Stimulated activated CD8-positive, alpha-beta memory T cell treated with anti-CD3 and anti-CD28 coated beads, Interleukin-2, amount 100 ng/mL, for 1 hour (primary cell): ENCODE data around the gene ITGA11.

Experiments used
- DNase-seq, 2 donors: peaks; one replicate each; pipeline ENCODE4 v3.0.0-alpha.2; 2020; ENCODE audit warnings: low read depth in 2 of 2

Gene ITGA11

GRCh38 chr15:68375191-68375631 lies 56.8 kb downstream of the ITGA11 start:
- DNase-seq = no peak

- DNase-seq = no peak
Observed at GRCh38 chr15:68374168-68374745, 57.7 kb downstream of the ITGA11 start.

- no peak for DNase-seq
Observed at GRCh38 chr15:68373028-68373427, 58.9 kb downstream of the ITGA11 start.

GRCh38 chr15:68372291-68372811 lies 59.6 kb downstream of the ITGA11 start:
- no peak for DNase-seq

- no peak for DNase-seq
Observed at GRCh38 chr15:68371851-68372250, 60.1 kb downstream of the ITGA11 start.

GRCh38 chr15:68371160-68371559 lies 60.8 kb downstream of the ITGA11 start:
- DNase-seq = no peak

- no peak for DNase-seq
Observed at GRCh38 chr15:68370768-68371151, 61.2 kb downstream of the ITGA11 start.

GRCh38 chr15:68369931-68370767 lies 61.8 kb downstream of the ITGA11 start:
- no peak for DNase-seq

GRCh38 chr15:68368731-68369435 lies 63.1 kb downstream of the ITGA11 start:
- no peak for DNase-seq

- DNase-seq = no peak
Observed at GRCh38 chr15:68367992-68368391, 64.0 kb downstream of the ITGA11 start.

- DNase-seq = no peak
Observed at GRCh38 chr15:68367226-68367625, 64.7 kb downstream of the ITGA11 start.

GRCh38 chr15:68366314-68366713 lies 65.6 kb downstream of the ITGA11 start:
- DNase-seq = no peak

- no peak for DNase-seq
Observed at GRCh38 chr15:68365770-68366169, 66.2 kb downstream of the ITGA11 start.

- no peak for DNase-seq
Observed at GRCh38 chr15:68365140-68365745, 66.7 kb downstream of the ITGA11 start.

GRCh38 chr15:68364660-68365035 lies 67.3 kb downstream of the ITGA11 start:
- no peak for DNase-seq

GRCh38 chr15:68364028-68364659 lies 67.8 kb downstream of the ITGA11 start:
- DNase-seq = no peak

- DNase-seq = no peak
Observed at GRCh38 chr15:68363353-68363752, 68.6 kb downstream of the ITGA11 start.

GRCh38 chr15:68362537-68363126 lies 69.3 kb downstream of the ITGA11 start:
- DNase-seq = no peak

- DNase-seq = no peak
Observed at GRCh38 chr15:68360721-68361120, 71.2 kb downstream of the ITGA11 start.

- no peak for DNase-seq
Observed at GRCh38 chr15:68356778-68357177, 75.2 kb downstream of the ITGA11 start.

GRCh38 chr15:68354923-68355322 lies 77.0 kb downstream of the ITGA11 start:
- no peak for DNase-seq
